HG03175 (cell line): ENCODE measurements around the gene CSAD.

ENCODE experiments used
- ATAC-seq: cut with Tn5 transposase; IDR thresholded peaks from one replicate; pipeline ENCODE4 v1.9.1; 2021; ENCODE audit warnings: mild to moderate bottlenecking, moderate library complexity; ENCODE audit not compliant: unreplicated experiment

The CSAD gene

GRCh38 chr12:53152390-53152789 lies 28.3 kb downstream of the CSAD start:
- ATAC-seq, result no peak

GRCh38 chr12:53151039-53151438 lies 29.7 kb downstream of the CSAD start:
- ATAC-seq, result no peak

- no peak for ATAC-seq
Observed at GRCh38 chr12:53147653-53148052, 33.1 kb downstream of the CSAD start.

- no peak for ATAC-seq
Observed at GRCh38 chr12:53147181-53147580, 33.5 kb downstream of the CSAD start.

GRCh38 chr12:53145383-53146260 lies 35.1 kb downstream of the CSAD start:
- ATAC-seq, result no peak

- no peak for ATAC-seq
Observed at GRCh38 chr12:53143355-53143754, 37.4 kb downstream of the CSAD start.

- ATAC-seq, result no peak
Observed at GRCh38 chr12:53133722-53134121, 47.0 kb downstream of the CSAD start.

GRCh38 chr12:53131844-53132243 lies 48.9 kb downstream of the CSAD start:
- no peak for ATAC-seq

GRCh38 chr12:53128780-53129569 lies 51.8 kb downstream of the CSAD start:
- no peak for ATAC-seq

- no peak for ATAC-seq
Observed at GRCh38 chr12:53127169-53127568, 53.6 kb downstream of the CSAD start.

GRCh38 chr12:53124352-53124723 lies 56.4 kb downstream of the CSAD start:
- ATAC-seq, result no peak

- no peak for ATAC-seq
Observed at GRCh38 chr12:53123578-53124351, 57.0 kb downstream of the CSAD start.

GRCh38 chr12:53122961-53123468 lies 57.7 kb downstream of the CSAD start:
- no peak for ATAC-seq

GRCh38 chr12:53120685-53121525 lies 59.8 kb downstream of the CSAD start:
- ATAC-seq, result no peak

GRCh38 chr12:53118751-53119300 lies 61.9 kb downstream of the CSAD start:
- no peak for ATAC-seq

- no peak for ATAC-seq
Observed at GRCh38 chr12:53115891-53116648, 64.7 kb downstream of the CSAD start.

GRCh38 chr12:53115112-53115890 lies 65.4 kb downstream of the CSAD start:
- ATAC-seq, result no peak

- ATAC-seq, result no peak
Observed at GRCh38 chr12:53113951-53114350, 66.8 kb downstream of the CSAD start.
